ENCODE results near the gene MCTP2. TPM values are rescaled to one million over a fixed set of nuclear protein-coding genes. Genes with fewer than 3 reads are reported as not detected.

Gene MCTP2
- polyA plus RNA-seq, 1 experiment: 18.1 TPM

DNA sequence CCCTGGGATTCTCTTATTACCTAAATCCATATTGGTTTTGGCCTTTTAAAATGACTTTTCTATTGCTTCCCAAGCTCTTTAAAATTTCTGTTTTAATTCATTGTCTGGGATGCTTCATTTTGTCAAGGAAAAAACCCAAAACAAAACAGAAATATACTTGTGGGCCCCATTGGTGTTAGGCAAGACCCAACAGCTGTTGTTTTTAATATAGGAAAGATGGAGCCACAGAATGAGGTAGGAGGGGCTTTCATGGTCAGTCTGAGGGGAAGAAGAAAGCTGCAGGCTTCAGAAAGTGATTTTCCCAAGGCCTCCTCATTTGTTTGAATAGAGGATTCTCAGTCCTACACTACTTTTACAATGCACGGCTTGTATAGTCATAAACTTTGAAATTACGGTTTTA is 180.5 kb downstream of the MCTP2 start:
- H3K27me3 ChIP-seq (ENCODE audit: control insufficient read depth, insufficient read depth, low read length): no peaks in the 10 kb centered on the region
- H3K9me3 ChIP-seq (ENCODE audit: control insufficient read depth, insufficient read depth, low read length): no peaks in the 10 kb centered on the region
- H3K4me3 ChIP-seq (ENCODE audit: low read depth, low read length): no peak overlapping the region
- CTCF ChIA-PET: interaction anchor here (1.1 to 1.4 kb wide), 2 partner anchors 12 to 258 kb away, joined by 3 to 5 read pairs; no protein-coding TSS in a partner anchor
- H3K27ac ChIP-seq (ENCODE audit: low read depth, low read length): no peak overlapping the region
- no peak for DNase-seq (ENCODE audit: low read depth, low spot score)
- no peak for TF ChIP-seq CTCF (IDR thresholded peaks at IDR 0.05; ENCODE audit: low read depth, low read length)
- POLR2A ChIA-PET: no interaction called here

DNA sequence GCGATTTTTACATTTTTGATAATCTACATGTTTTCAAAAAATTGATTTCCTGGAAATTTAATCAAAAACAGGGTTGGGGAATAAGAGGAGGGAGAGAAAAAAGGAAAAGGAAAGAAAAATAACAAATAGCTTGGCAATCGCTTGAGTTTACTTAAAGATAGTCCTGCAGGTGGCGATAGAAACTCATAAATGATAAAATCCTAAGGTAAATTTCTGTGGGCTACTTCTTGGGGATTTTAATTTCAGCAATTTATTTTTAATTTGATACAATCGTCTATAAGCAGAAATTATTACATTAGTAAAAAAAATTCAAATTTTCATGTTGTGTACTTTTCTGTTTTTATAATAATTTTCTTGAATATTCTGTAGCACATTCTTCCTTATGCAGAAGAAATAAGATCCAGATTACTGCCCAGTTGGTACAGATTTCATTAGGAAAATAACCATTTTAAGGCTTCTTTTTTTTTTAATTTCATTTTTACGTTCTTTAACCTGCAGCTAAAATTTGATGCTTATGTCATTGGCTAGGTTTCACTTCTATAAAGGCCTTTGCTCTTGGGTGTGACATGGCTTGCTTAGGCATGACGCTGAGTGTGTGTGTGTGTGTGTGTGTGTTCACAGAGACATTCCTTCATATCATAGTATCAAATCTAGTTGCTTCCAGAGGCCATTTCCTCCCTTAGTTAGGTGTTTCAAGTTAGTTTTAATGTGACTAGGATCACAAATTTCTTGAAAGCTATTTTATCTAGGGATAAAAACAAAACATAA is 181.8 kb downstream of the MCTP2 start:
- ChIA-PET CTCF (interaction anchor here (0.7 to 2.7 kb wide), 17 partner anchors 8 to 265 kb away, joined by 3 to 19 read pairs (median 3); no protein-coding TSS in a partner anchor), POLR2A (no interaction called here)
- Histone ChIP-seq H3K27ac (ENCODE audit: low read depth, low read length) (no peak overlapping the region), H3K27me3 (ENCODE audit: control insufficient read depth, insufficient read depth, low read length) (no peaks in the 10 kb centered on the region), H3K4me3 (ENCODE audit: low read depth, low read length) (no peak overlapping the region), H3K9me3 (ENCODE audit: control insufficient read depth, insufficient read depth, low read length) (no peaks in the 10 kb centered on the region)
- peak; percentile 61 for TF ChIP-seq CTCF (IDR thresholded peaks at IDR 0.05; ENCODE audit: low read depth, low read length)
- DNase-seq (ENCODE audit: low read depth, low spot score): no peak

DNA sequence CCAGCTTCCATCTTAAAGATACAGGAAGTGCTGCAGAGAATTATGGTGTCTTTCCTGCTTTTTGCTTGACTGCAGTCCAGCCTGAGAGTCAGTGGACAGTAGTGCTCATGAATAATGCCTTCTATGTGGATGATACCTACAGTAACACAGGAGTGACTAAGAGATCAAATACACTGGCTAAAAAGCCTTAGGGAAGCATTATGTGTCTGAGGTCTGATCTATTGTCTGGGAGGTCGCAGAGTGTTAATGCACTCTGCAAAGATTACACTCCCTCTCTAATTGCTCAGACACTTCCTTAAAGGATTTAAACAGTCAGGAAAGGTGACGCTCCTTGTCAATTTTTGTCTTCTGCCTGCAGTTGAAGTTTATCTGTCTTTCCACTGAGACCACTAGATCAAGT is 183.6 kb downstream of the MCTP2 start:
- Histone ChIP-seq H3K9me3 (ENCODE audit: control insufficient read depth, insufficient read depth, low read length) (no peaks in the 10 kb centered on the region), H3K4me3 (ENCODE audit: low read depth, low read length) (no peak overlapping the region), H3K27me3 (ENCODE audit: control insufficient read depth, insufficient read depth, low read length) (no peaks in the 10 kb centered on the region), H3K27ac (ENCODE audit: low read depth, low read length) (no peak overlapping the region)
- ChIA-PET CTCF (interaction anchor here (2.7 kb wide), 1 partner anchor 255 kb away, joined by 19 read pairs; no protein-coding TSS in a partner anchor), POLR2A (no interaction called here)
- no peak for TF ChIP-seq CTCF (IDR thresholded peaks at IDR 0.05; ENCODE audit: low read depth, low read length)
- no peak for DNase-seq (ENCODE audit: low read depth, low spot score)

DNA sequence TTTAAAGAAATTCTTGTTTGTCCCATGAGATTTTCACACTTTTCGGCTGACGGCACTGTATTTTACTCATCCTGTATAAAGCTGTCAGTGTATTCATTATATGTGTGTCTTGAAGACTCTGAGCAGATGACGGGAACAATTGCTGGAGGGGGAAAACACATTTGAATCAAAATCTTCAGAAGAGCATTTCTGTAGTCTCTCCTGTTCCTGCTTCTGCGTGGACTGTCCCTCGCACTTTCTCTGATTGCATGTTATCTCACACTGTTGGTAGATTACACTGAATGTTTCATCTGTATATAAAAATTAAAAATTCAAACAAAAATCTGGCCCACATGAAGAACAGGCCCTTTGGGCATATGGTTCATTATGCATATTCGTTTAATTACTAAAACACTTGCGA is 184.9 kb downstream of the MCTP2 start:
- CTCF ChIA-PET: no interaction called here
- TF ChIP-seq CTCF (IDR thresholded peaks at IDR 0.05; ENCODE audit: low read depth, low read length): no peak
- no peak for DNase-seq (ENCODE audit: low read depth, low spot score)
- Histone ChIP-seq H3K4me3 (ENCODE audit: low read depth, low read length) (no peak overlapping the region), H3K27me3 (ENCODE audit: control insufficient read depth, insufficient read depth, low read length) (no peaks in the 10 kb centered on the region), H3K9me3 (ENCODE audit: control insufficient read depth, insufficient read depth, low read length) (no peaks in the 10 kb centered on the region), H3K27ac (ENCODE audit: low read depth, low read length) (no peak overlapping the region)
- POLR2A ChIA-PET: no interaction called here

- ChIA-PET CTCF (no interaction called here), POLR2A (no interaction called here)
- DNase-seq (ENCODE audit: low read depth, low spot score): no peak
- H3K27ac ChIP-seq (ENCODE audit: low read depth, low read length): no peak overlapping the region
- H3K27me3 ChIP-seq (ENCODE audit: control insufficient read depth, insufficient read depth, low read length): no peaks in the 10 kb centered on the region
- H3K9me3 ChIP-seq (ENCODE audit: control insufficient read depth, insufficient read depth, low read length): no peaks in the 10 kb centered on the region
- H3K4me3 ChIP-seq (ENCODE audit: low read depth, low read length): no peak overlapping the region
- TF ChIP-seq CTCF (IDR thresholded peaks at IDR 0.05; ENCODE audit: low read depth, low read length): no peak
Observed at GRCh38 chr15:94416820-94417219, 185.5 kb downstream of the MCTP2 start.
